Occipital lobe (tissue), 2 donors: ENCODE measurements around the gene OTOP2. TPM values are rescaled to one million over a fixed set of nuclear protein-coding genes. Genes with fewer than 3 reads are reported as not detected.
"Not testable (repeated sequence)": the region's sequence is repeated elsewhere in the genome, so short reads cannot be mapped to it uniquely, and the experiment has no call there.

Experiments used
- DNase-seq: peaks from one replicate; lab custom pipeline; 2025; lab: John Stamatoyannopoulos, UW
- total RNA-seq: library from RNA; depleted of rRNA; stranded (reverse); fragments of >200 nt; gene quantifications from one replicate; pipeline ENCODE4 v1.2.3, GENCODE V29; 2014

Gene OTOP2
- total RNA-seq, 1 donor from 2014 or later, result not detected

DNA sequence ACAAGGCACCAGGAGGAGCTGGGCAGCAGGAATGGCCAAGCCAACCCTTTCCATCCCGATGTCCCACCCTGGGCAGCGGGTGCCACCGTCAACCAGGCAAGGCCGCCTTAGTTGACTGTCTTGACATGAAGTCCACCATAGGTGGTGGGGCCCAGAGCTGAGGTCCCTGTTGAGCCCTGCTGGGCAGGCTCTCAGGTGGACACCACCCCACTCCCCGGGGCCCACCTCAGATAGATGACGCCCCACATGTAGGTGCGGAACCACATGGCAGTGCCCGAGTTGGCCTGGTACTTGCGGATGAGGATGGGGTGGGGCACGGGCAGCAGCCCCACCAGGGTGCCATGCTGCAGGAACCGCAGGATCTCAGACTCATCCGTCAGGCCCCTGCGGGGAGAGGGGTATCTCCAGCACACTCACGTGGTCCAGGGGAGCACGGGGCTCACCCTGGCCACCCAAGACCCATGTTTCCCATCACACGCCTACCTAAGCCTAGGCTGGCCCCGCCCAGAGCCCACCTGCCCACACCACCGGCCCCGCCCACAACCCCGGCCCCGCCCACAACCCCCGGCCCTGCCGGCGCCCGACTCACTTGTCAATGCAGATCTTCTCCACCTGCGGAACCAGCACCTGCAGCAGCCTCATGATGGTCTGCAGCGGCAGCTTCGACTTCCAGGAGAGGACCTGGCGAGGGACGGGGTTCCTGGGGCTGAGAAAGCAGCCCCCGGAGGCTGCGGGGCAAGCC, 27.8 kb downstream of the OTOP2 start:
- DNase-seq, result no peak

DNA sequence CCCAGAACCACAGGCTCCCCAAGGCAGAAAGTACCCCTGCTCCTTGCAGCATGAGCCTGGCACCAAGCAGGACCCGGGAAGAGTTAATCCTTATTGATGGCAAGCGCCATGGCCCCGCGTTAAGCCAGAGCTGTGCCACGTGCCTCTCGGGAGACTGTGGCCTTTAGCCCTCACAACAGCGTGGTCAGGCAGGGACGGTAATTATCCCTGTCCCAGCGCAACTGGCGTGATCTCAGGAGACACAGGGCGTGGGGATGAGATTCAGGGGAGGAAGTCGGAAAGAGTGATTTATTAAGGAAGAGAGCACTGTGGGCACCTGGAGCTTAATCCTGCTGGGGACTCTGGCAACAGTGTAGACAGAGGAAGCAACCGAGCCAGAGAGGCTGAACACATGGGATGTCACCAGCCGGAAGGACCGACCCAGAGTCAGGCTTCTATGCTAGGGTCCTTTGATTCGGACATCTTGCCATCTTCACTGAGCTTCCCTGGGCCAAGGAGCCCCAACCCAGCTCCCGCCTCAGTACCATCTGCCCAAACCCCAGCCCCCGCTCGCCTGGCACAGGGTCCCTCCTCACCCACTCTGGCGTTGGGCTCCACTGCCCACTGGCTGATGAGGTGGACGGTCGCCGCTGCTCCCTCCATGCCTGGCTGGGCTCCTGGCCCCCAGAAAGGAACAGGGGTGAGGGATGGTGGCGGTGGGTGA, 28.5 kb downstream of the OTOP2 start:
- DNase-seq, result no peak

DNA sequence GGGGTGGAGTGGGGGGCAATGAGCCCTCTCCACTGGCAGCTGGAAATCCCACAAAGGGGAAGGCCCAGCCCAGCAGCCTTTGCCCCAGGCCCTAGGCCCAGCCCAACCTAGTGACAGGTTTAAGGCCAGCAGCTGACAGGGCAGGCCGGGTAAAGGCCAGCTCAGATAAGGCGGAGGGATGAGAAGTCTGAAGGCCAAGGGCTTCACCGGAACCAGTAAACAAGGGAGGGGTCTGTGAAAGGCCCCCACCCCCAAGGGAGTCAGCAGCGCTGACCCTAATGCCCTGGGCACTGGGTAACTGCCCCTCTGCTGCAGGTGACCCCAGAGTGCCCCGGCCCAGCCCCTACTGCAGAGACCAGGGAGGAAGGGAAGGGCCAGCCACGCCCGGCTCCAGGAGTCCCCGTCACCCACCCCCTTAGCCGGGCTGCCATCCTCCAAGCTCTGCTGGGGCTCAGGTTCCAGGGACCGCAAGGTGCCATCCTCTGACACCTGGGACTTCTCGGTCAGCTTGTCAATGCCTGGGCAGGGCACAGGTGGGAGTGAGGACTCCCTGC, 29.1 kb downstream of the OTOP2 start:
- no peak for DNase-seq

DNA sequence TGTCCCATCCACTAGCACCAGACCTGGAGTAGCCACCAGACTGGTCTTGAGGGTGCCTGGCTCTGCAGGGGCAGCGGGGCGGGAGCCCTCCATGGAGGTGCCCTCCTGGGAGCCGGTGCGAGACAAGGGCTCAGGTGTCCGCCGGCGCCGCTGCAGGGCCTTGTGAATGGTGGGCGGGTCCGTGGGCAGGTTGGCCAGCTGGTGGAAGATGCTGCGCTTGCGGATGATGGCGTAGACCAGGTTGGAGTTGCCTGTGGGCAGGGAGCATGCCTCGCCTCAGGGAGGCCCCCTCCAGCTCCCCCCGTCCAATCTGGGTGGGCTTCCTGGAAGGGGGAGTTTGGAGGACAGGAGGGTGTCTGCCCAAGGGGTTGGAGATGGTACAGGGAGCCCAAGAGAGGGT, 30.0 kb downstream of the OTOP2 start:
- DNase-seq, result no peak

GRCh38 chr17:74954665-74955421, 30.8 kb downstream of the OTOP2 start:
- DNase-seq, result no peak

DNA sequence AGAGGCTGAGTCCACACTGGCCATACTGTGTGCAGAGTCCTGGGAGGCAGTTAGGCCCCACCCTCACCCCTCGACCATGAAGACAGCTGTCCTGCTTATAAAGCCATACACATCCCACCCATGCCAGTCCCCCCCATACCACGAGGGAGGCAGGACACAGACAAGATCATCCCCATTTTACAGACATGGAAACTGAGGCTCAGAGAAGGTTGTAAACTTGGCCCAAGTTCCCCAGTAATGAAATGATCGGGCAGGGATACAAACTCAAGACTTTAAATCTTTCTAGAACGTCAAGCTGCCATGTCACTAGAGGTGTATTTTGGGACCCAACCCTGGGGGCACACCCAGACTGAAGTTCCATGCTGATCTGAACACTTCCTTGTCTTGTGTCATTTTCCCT, 32.0 kb downstream of the OTOP2 start:
- no peak for DNase-seq

GRCh38 chr17:74957935-74958740, 34.1 kb downstream of the OTOP2 start:
- DNase-seq, result peak; percentile 46

DNA sequence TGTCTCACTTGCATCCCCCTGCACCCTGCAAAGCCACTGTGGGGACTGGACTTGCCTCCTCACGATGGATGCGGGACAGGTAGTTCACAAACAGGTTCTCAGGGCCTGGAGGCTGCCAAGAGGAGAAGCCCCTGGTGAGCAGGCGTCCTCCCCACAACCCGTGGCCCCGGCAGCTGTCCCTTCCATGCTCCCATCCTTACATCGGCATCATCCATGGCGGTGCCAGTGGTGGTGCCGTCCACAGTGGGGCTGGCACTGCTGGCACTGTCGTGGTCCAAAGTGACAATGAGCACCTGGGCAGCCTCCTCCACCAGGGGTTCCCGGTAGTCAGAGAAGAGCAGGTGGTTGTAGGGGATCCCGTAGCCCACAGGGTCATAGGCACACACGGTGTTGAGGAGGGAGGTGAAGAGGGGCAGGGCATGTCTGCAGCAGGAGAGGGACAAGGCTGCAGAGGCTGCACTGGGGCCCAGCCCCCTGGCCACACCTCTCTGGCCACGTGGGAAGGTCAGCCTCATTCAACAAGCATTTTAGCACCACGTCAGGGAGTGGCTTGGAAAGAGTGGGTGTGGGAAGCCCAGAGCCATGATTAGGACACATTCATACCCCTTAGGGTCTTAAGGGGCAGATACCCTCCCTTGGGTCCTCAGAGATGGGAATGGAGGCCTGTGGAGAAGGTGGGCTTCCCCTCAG, 35.9 kb downstream of the OTOP2 start:
- DNase-seq, result no peak

GRCh38 chr17:74960570-74961342, 36.7 kb downstream of the OTOP2 start:
- DNase-seq, result no peak

DNA sequence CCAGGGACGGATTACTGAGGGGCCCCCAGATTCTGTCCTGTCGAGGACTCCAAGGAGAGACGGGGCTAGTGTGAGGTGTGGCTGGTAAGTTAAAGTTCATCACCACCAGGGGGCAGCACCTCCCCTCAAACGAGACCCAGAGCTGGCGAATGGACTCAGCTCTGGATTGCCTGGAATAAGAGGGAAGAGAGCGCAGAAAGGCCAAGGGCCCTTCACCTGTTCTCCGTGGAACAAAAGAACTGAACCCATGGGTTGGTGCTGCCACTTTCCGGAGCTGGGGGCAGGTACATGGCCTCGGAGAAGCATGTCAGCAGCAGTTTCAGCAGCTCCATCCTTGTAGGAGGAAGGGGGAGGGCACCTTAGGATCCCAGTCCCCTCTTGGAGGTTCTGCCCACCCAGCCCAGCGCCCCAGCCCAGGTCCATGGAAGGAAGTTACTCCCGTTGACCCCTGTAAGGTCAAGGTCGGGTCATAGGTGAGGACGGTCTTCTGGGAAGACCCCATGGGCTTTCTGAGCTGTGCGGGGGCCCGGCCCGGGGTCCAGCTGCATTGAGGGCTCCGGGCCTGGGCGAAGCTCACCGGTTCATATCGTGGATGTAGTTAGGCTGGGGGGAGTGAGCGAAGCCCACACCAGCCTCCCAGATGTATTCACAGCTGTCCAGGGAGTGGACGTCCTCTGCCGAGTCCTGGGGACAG, 37.7 kb downstream of the OTOP2 start:
- peak; percentile 67 for DNase-seq

GRCh38 chr17:74962622-74963394, 38.7 kb downstream of the OTOP2 start:
- peak; percentile 63 for DNase-seq

- no peak for DNase-seq
Observed at GRCh38 chr17:74963656-74964055, 39.6 kb downstream of the OTOP2 start.

GRCh38 chr17:74964246-74964761, 40.2 kb downstream of the OTOP2 start:
- DNase-seq, result no peak

- DNase-seq, result no peak
Observed at GRCh38 chr17:74964988-74965622, 41.0 kb downstream of the OTOP2 start.

DNA sequence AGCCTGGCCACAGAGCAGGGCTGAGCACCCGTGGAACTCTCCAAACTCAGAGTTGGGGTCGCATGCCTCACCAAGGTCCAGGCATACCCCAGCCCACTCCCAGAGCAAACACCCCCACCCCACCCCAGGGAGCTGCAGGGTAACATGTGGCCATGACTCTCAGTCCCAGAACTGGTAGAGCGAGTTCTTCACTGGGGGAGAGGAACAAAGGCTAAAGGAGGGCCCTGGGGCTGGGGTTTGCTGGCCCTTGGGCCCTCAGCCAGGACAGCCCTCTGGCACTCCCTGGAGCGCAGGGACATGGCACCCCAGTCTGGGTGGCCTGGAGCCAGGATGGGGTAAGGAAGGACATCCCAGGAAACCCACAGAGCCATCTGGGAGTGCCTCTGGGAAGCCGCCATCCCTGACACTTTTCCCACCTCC, 44.3 kb downstream of the OTOP2 start:
- DNase-seq, result no peak

GRCh38 chr17:74969501-74969900, 45.4 kb downstream of the OTOP2 start:
- not testable (repeated sequence) for DNase-seq

DNA sequence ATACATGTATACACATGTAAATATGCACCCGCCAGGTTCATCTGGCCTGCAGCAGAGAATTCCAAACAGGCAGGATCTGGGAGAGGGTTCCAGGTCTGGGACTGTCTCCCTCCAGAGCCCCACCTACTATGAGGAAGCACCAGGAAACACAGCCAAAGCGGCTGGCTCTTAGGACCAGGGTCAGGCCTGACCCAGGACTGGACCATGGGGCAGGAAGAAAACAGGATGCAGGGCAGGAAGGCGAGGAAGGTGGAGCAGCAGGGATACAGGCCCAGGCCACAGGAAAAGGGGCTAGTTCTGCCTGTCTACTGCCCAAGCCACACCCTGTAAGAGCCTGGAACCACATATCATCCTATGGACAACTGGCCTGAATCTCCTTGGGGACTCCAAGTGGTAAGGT, 46.3 kb downstream of the OTOP2 start:
- no peak for DNase-seq
